ENCODE measurements around the gene GOPC. TPM values are rescaled to one million over a fixed set of nuclear protein-coding genes. Genes with fewer than 3 reads are reported as not detected.

Gene GOPC
- total RNA-seq, 2 donors from 2014 or later: 29.5 to 31.5 TPM

- H3K27ac ChIP-seq: no peak overlapping the region
- no peak for TF ChIP-seq CTCF (IDR thresholded peaks at IDR 0.05)
- H3K4me3 ChIP-seq: no peak overlapping the region
- no peaks in the 10 kb centered on the region for H3K9me3 ChIP-seq
- H3K27me3 ChIP-seq (replicated peaks; ENCODE audit: insufficient read depth): no peaks in the 10 kb centered on the region
- no peaks in the 10 kb centered on the region for H3K36me3 ChIP-seq
- DNase-seq (ENCODE audit: low spot score) (no peak), ATAC-seq (ENCODE audit: insufficient number of reproducible peaks, low FRiP score, low read depth) (no peak)
- H3K4me1 ChIP-seq (ENCODE audit: control insufficient read depth in 1 of 2, low read depth in 2 of 2): no peaks in the 10 kb centered on the region
Measured at GRCh38 chr6:117574198-117574597, 28.1 kb downstream of the GOPC start.

- TF ChIP-seq CTCF (IDR thresholded peaks at IDR 0.05): no peak
- DNase-seq (ENCODE audit: low spot score): no peak
- Histone ChIP-seq H3K36me3 (no peaks in the 10 kb centered on the region), H3K27me3 (replicated peaks; ENCODE audit: insufficient read depth) (no peaks in the 10 kb centered on the region), H3K9me3 (no peaks in the 10 kb centered on the region), H3K4me3 (no peak overlapping the region), H3K4me1 (ENCODE audit: control insufficient read depth in 1 of 2, low read depth in 2 of 2) (no peaks in the 10 kb centered on the region), H3K27ac (no peak overlapping the region)
- no peak for ATAC-seq (ENCODE audit: insufficient number of reproducible peaks, low FRiP score, low read depth)
Measured at GRCh38 chr6:117573006-117573680, 29.2 kb downstream of the GOPC start.

- no peaks in the 10 kb centered on the region for H3K36me3 ChIP-seq
- TF ChIP-seq CTCF (IDR thresholded peaks at IDR 0.05): no peak
- no peak for ATAC-seq (ENCODE audit: insufficient number of reproducible peaks, low FRiP score, low read depth)
Measured at GRCh38 chr6:117568831-117569410, 33.4 kb downstream of the GOPC start.

GRCh38 chr6:117568247-117568646 is 34.1 kb downstream of the GOPC start:
- H3K9me3 ChIP-seq: no peaks in the 10 kb centered on the region
- DNase-seq (ENCODE audit: low spot score) (no peak), ATAC-seq (ENCODE audit: insufficient number of reproducible peaks, low FRiP score, low read depth) (no peak)
- TF ChIP-seq CTCF (IDR thresholded peaks at IDR 0.05): no peak
- H3K27me3 ChIP-seq (replicated peaks; ENCODE audit: insufficient read depth): no peaks in the 10 kb centered on the region
- H3K4me3 ChIP-seq: no peak overlapping the region
- H3K27ac ChIP-seq: no peak overlapping the region
- no peaks in the 10 kb centered on the region for H3K4me1 ChIP-seq (ENCODE audit: control insufficient read depth in 1 of 2, low read depth in 2 of 2)
- H3K36me3 ChIP-seq: no peaks in the 10 kb centered on the region

More at GRCh38 chr6:117568831-117569410, 33.4 kb downstream of the GOPC start:
- Histone ChIP-seq H3K27me3 (replicated peaks; ENCODE audit: insufficient read depth) (no peaks in the 10 kb centered on the region), H3K4me1 (ENCODE audit: control insufficient read depth in 1 of 2, low read depth in 2 of 2) (no peaks in the 10 kb centered on the region), H3K4me3 (no peak overlapping the region), H3K9me3 (no peaks in the 10 kb centered on the region), H3K27ac (no peak overlapping the region)
- no peak for DNase-seq (ENCODE audit: low spot score)

GRCh38 chr6:117564681-117565080 is 37.6 kb downstream of the GOPC start:
- Histone ChIP-seq H3K36me3 (no peaks in the 10 kb centered on the region), H3K27me3 (replicated peaks; ENCODE audit: insufficient read depth) (no peaks in the 10 kb centered on the region), H3K9me3 (no peaks in the 10 kb centered on the region), H3K4me3 (no peak overlapping the region), H3K27ac (no peak overlapping the region), H3K4me1 (ENCODE audit: control insufficient read depth in 1 of 2, low read depth in 2 of 2) (no peaks in the 10 kb centered on the region)
- no peak for TF ChIP-seq CTCF (IDR thresholded peaks at IDR 0.05)
- DNase-seq (ENCODE audit: low spot score): no peak
- ATAC-seq (ENCODE audit: insufficient number of reproducible peaks, low FRiP score, low read depth): no peak
